ENCODE measurements around the gene MYORG.

MYORG gene

GRCh38 chr9:34332076-34332964, 44.4 kb downstream of the MYORG start:
- DNase-seq, result peak; percentile 24

GRCh38 chr9:34331196-34331595, 45.5 kb downstream of the MYORG start:
- DNase-seq, result no peak

- DNase-seq, result peak; percentile 100
Observed at GRCh38 chr9:34328987-34329832, 47.5 kb downstream of the MYORG start, which contains the start of the genes KIF24 and NUDT2. KIF24 (minus strand) TSS chr9:34329268; CDS start chr9:34311346, 17,922 bp downstream. NUDT2 (plus strand) TSS chr9:34329569; CDS start chr9:34339040, 9,471 bp downstream.

DNA sequence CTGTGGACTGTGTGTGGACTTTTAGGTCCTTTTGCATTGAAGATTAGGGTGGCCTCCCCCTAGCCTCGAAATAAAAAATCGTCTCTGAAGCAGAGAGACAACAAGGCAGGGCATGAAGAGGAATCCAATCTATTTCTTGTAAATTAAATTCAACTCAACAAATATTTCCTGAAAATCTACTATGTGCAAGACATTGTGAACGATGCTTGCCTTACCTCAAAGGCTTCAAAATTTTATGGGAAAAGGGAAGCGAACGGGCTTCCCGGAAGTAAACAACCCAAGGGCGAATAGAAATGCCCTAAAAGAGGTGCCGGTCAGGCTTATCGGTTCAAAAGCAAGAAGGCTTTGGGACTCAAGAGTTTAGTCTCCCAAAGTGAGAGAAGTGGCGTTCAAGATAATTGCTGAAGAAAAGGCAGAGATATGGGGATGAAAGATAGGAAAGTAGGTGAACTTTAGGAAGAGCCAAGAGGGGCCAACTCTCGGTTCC, 48.2 kb downstream of the MYORG start:
- peak; percentile 31 for DNase-seq

GRCh38 chr9:34326690-34327089, 50.0 kb downstream of the MYORG start:
- DNase-seq, result no peak

DNA sequence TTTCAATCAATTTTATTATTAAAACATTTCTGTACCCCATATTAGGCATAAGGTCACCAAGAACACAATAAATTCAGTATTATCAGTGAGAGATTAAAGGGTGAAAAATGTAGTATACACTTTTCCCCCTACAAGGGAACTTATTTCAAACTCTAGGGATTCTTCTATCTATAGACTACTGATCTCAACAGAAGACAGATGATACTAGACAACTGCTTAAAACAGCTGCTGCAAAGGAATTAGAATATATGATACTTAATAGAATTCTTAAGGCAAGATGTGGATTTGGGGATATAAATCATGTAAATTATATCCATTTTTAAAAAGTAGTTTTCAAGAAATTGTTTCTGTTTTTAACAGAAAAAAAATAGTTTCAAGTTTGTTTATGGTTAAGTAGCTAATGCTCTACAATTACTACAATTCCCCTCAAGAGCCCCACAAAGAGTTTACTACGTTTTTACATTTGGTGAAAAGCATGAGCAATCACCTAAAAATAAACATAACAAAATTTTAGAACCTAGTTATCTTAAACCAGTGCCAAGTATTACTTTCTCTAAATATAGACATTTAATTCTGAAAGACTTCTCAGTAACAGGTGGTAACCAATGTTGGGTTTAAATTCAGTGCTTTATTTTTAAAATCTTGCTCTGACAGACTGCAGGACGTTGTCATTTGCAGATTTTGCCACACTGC, 53.7 kb downstream of the MYORG start:
- DNase-seq, result no peak

- no peak for DNase-seq
Observed at GRCh38 chr9:34321451-34321850, 55.2 kb downstream of the MYORG start.

DNA sequence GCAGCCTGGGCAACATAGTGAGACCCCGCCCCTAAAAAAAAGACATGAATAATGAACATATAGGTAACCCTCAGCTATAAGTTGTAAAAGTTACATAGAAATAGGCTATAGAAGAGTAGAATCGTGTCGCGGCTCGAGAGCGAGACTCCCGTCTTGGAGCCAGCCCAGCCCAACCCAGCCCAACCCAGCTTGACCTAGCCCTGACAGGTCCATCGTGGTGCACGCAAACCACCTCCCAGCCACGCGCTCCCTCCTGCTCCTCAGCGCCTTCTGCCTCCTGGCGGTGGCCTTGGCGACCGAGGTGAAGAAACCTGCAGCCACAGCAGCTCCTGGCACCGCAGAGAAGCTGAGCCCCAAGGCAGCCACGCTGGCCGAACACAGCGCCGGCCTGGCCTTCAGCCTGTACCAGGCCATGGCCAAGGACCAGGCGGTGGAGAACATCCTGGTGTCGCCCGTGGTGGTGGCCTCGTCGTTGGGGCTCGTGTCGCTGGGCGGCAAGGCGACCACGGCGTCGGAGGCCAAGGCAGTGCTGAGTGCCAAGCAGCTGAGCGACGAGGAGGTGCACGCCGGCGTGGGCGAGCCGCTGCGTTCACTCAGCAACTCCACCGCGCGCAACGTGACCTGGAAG, 58.4 kb downstream of the MYORG start:
- DNase-seq, result no peak

DNA sequence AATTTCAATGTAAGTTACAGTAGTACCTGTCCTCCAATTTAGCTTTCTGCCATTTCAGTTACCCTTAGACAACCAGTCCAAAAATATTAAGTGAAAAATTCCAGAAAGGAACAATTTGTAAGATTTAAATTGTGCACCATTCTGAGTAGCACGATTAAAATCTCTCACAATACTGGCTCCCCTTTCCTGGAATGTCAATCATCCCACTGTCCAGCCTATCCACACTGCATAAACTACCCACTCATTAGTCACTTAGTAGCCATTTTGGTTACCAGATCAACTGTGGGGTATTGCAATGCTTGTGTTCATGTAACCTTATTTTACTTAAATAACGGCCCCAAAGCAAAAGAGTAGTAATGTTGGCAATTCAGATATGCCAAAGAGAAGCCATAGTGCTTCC, 59.3 kb downstream of the MYORG start:
- no peak for DNase-seq
